HG03097 (cell line): ENCODE measurements around the gene BAHCC1.

ENCODE experiments used
- ATAC-seq: cut with Tn5 transposase; IDR thresholded peaks from one replicate; pipeline ENCODE4 v1.9.1; 2021; ENCODE audit not compliant: unreplicated experiment, low FRiP score

The BAHCC1 gene

GRCh38 chr17:81409190-81409935 lies 14.1 kb downstream of the BAHCC1 start:
- no peak for ATAC-seq

- ATAC-seq, result no peak
These were observed 15.6 kb downstream of the BAHCC1 start for GRCh38 chr17:81410852-81411251.

GRCh38 chr17:81411305-81411704 lies 16.0 kb downstream of the BAHCC1 start:
- no peak for ATAC-seq

- ATAC-seq, result no peak
These were observed 17.3 kb downstream of the BAHCC1 start for GRCh38 chr17:81412490-81413093.

GRCh38 chr17:81413497-81414135 lies 18.4 kb downstream of the BAHCC1 start:
- no peak for ATAC-seq

- no peak for ATAC-seq
These were observed 19.7 kb downstream of the BAHCC1 start for GRCh38 chr17:81414756-81415516.

- no peak for ATAC-seq
These were observed 20.4 kb downstream of the BAHCC1 start for GRCh38 chr17:81415681-81416080.

- ATAC-seq, result no peak
These were observed 21.4 kb downstream of the BAHCC1 start for GRCh38 chr17:81416612-81417011.

- no peak for ATAC-seq
These were observed 22.0 kb downstream of the BAHCC1 start for GRCh38 chr17:81417049-81417878.

- ATAC-seq, result no peak
These were observed 22.8 kb downstream of the BAHCC1 start for GRCh38 chr17:81417879-81418709.

GRCh38 chr17:81418710-81419318 lies 23.6 kb downstream of the BAHCC1 start:
- no peak for ATAC-seq

- no peak for ATAC-seq
These were observed 24.1 kb downstream of the BAHCC1 start for GRCh38 chr17:81419319-81419885.

GRCh38 chr17:81419886-81420768 lies 24.9 kb downstream of the BAHCC1 start:
- ATAC-seq, result no peak

GRCh38 chr17:81420769-81421462 lies 25.7 kb downstream of the BAHCC1 start:
- no peak for ATAC-seq

GRCh38 chr17:81422776-81423697 lies 27.8 kb downstream of the BAHCC1 start:
- no peak for ATAC-seq

GRCh38 chr17:81423698-81424071 lies 28.4 kb downstream of the BAHCC1 start:
- ATAC-seq, result no peak
